Upper lobe of left lung (tissue), 6 donors: ENCODE results near the gene ZNF391. TPM values are rescaled to one million over a fixed set of nuclear protein-coding genes. Genes with fewer than 3 reads are reported as not detected.

ENCODE experiments used
- ATAC-seq, 2 donors: fragments of 200-7000 bp; cut with Tn5 transposase; one replicate each; pipeline ENCODE4 v1.9.1; 2022; ENCODE audit warnings: mild to moderate bottlenecking in 2 of 2, moderate library complexity in 2 of 2; ENCODE audit not compliant: low FRiP score in 2 of 2
- DNase-seq, 2 donors: peaks; one replicate each; pipeline ENCODE4 v3.0.0-alpha.2; 2019 to 2020
- H3K27ac ChIP-seq, 4 donors: fragments of 200-600 bp; sonication (generic); one replicate each; pipeline ENCODE4 v1.5.1; 2016 to 2019
- H3K27me3 ChIP-seq, 4 donors: fragments of 200-600 bp; sonication (generic); one replicate each; pipeline ENCODE4 v1.5.1; 2017 to 2019
- H3K36me3 ChIP-seq, 4 donors: fragments of 200-600 bp; sonication (generic); one replicate each; pipeline ENCODE4 v1.5.1; 2016 to 2019
- H3K4me1 ChIP-seq, 4 donors: fragments of 200-600 bp; sonication (generic); one replicate each; pipeline ENCODE4 v1.5.1; 2018 to 2019
- H3K4me3 ChIP-seq, 4 donors: fragments of 200-600 bp; sonication (generic); one replicate each; pipeline ENCODE4 v1.5.1; 2017 to 2019; ENCODE audit warnings: mild to moderate bottlenecking in 2 of 4, moderate library complexity in 1 of 4
- H3K9me3 ChIP-seq, 4 donors: fragments of 200-600 bp; sonication (generic); one replicate each; pipeline ENCODE4 v1.5.1; 2018 to 2019
- EP300 ChIP-seq, 4 donors: sonication (generic); formaldehyde crosslinking; IDR thresholded peaks; one replicate each; pipeline ENCODE4 v1.5.1; 2017; ENCODE audit warnings: antibody characterized with exemption in 4 of 4, control low read depth in 2 of 4
- POLR2A ChIP-seq, 4 donors: fragments of 450-650 bp; IDR thresholded peaks; one replicate each; pipeline ENCODE4 v1.5.1; 2016 to 2017; ENCODE audit warnings: antibody characterized with exemption in 4 of 4, mild to moderate bottlenecking in 2 of 4
- POLR2AphosphoS5 ChIP-seq, 2 donors: sonication (generic); formaldehyde crosslinking; IDR thresholded peaks; one replicate each; pipeline ENCODE4 v1.5.1; 2017; ENCODE audit warnings: antibody characterized with exemption in 2 of 2
- WGBS, 2 donors: methylation state at CpG; one replicate each; pipeline ENCODE4 v1.1.5; 2017 to 2018; 5-methylcytosine and 5-hydroxymethylcytosine counted together
- total RNA-seq, 6 donors: library from RNA; depleted of rRNA in 4 of 6; stranded (reverse); fragments of >200 nt in 4 of 6; gene quantifications; one replicate each; pipeline versions ENCODE4 v1.1.0 to v1.2.1, GENCODE V29; 2016 to 2021
- TF ChIP-seq, protein P1 (sequence below), 6 experiments: fragments of 450-650 bp in 4 of 6; fragments of 200-600 bp in 2 of 6; sonication (generic) in 2 of 6; IDR thresholded peaks; one replicate each; pipeline ENCODE4 v1.5.1; 2016 to 2019; ENCODE audit warnings: antibody characterized with exemption in 6 of 6
- donor health status: DM: no; HTN: no; CAD: no; lungs with moderate emphysema.
- donor health status: DM: no; HTN: yes; CAD: no; lungs with severe emphysema.

The ZNF391 gene
- total RNA-seq, 6 donors from 2014 or later = 0.91 to 5.8 (median 2.4) TPM

DNA sequence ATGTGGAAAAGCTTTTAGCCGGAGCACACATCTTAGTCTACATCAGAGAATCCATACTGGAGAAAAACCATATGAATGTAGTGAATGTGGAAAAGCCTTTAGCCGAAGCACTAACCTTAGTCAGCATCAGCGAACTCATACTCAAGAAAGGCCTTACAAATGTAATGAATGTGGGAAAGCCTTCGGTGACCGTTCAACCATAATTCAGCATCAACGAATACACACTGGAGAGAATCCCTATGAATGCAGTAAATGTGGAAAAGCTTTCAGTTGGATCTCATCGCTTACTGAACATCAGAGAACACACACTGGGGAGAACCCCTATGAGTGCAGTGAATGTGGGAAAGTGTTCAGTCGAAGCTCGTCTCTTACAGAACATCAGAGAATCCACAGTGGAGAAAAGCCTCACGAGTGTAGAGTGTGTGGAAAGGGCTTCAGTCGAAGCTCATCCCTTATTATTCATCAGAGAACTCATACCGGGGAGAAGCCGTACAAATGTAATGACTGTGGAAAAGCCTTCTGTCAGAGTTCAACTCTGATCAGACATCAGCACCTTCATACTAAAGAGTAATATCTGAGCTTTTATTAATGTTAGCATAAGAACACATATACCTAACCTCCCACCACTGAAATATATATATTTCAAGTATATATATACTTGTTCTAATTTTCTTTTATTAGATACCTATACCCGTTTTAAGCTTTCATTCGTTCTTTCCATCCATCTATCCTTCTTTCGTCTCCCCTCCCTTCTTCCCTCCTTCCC lies 12.5 kb downstream of the ZNF391 start:
- Histone ChIP-seq H3K9me3 (peaks cover 11 to 41% (median 37%) of the 10 kb centered on the region in 4 donors), H3K27ac (no peak overlapping the region), H3K27me3 (no peaks in the 10 kb centered on the region), H3K4me1 (no peaks in the 10 kb centered on the region), H3K36me3 (peaks cover 0 to 15% (median 7%) of the 10 kb centered on the region in 4 donors), H3K4me3 (no peak overlapping the region)
- WGBS, 2 donors = 91 to 95% methylated on average over 16 of the region's 16 CpGs
- ATAC-seq = no peak
- no peak for DNase-seq
- TF ChIP-seq, protein P1, sequence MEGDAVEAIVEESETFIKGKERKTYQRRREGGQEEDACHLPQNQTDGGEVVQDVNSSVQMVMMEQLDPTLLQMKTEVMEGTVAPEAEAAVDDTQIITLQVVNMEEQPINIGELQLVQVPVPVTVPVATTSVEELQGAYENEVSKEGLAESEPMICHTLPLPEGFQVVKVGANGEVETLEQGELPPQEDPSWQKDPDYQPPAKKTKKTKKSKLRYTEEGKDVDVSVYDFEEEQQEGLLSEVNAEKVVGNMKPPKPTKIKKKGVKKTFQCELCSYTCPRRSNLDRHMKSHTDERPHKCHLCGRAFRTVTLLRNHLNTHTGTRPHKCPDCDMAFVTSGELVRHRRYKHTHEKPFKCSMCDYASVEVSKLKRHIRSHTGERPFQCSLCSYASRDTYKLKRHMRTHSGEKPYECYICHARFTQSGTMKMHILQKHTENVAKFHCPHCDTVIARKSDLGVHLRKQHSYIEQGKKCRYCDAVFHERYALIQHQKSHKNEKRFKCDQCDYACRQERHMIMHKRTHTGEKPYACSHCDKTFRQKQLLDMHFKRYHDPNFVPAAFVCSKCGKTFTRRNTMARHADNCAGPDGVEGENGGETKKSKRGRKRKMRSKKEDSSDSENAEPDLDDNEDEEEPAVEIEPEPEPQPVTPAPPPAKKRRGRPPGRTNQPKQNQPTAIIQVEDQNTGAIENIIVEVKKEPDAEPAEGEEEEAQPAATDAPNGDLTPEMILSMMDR (IDR thresholded peaks at IDR 0.05) = no peak
- TF ChIP-seq POLR2AphosphoS5 (IDR thresholded peaks at IDR 0.05) (no peak), EP300 (IDR thresholded peaks at IDR 0.05) (no peak)

DNA sequence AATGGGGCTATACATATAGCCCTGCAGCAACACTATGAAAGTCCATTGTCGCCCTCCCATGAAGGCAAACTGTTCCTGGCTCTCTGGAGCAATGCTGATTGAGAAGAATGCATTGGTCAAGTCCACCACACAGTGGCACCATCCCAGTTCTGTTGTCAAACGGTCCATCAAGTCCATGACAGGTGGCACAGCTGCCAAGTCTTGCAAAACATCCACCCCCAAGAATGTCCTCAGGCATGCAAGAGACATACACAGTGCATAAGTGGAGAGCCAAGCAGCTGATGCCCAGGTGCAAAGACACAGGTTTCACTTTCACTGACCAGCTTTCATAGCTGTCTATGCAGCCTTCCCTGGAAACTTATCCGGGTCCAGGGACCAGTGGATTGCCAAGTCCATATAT lies 17.5 kb downstream of the ZNF391 start:
- peaks cover 0 to 19% (median 14%) of the 10 kb centered on the region in 4 donors for H3K9me3 ChIP-seq
- no peak overlapping the region for H3K27ac ChIP-seq
- no peak for TF ChIP-seq POLR2AphosphoS5 (IDR thresholded peaks at IDR 0.05)
- TF ChIP-seq, protein P1 (IDR thresholded peaks at IDR 0.05) = no peak
- TF ChIP-seq EP300 (IDR thresholded peaks at IDR 0.05) = no peak
- no peak for TF ChIP-seq POLR2A (IDR thresholded peaks at IDR 0.05)
- no peaks in the 10 kb centered on the region for H3K27me3 ChIP-seq
- DNase-seq (no peak), ATAC-seq (no peak)
- H3K4me3 ChIP-seq = no peak overlapping the region
- WGBS, 2 donors = 82 to 84% methylated on average over 3 of the region's 3 CpGs
- H3K36me3 ChIP-seq = peaks cover 0 to 2% (median under 1%) of the 10 kb centered on the region in 4 donors
- H3K4me1 ChIP-seq = no peaks in the 10 kb centered on the region

DNA sequence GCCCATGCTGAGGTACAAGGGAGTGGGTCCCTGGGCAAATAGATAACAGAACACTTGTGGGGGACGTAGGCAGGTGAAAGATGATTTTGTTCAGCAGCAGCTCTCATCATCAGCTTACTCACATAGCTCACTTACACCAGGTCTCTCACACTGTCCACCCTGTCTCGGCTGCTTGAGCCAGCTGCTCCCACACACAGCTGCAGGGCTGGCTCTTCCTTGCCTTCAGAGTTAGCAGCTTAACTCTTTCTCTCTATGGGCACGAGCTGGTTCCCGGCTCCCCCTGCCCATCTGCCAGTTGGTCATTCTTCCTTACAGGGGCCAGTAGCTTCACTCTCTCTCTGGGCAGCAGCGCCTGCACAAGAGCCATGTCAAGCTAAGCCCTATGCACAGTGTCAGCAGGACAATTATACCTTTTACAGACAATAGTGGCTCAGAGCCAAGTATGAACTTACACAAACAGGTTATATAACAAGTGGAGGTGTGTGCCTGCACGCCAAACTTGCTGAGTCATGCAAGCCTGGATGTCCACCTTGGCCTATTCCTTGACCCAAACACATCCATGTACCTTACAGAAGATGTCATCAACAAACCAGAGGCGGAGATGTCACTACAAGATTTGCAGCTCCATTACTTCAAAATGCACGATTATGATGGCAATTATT lies 18.7 kb downstream of the ZNF391 start:
- 79 to 85% methylated on average over 7 to 8 of the region's 8 CpGs for WGBS, 2 donors
- no peak for TF ChIP-seq EP300 (IDR thresholded peaks at IDR 0.05)
- TF ChIP-seq, protein P1 (IDR thresholded peaks at IDR 0.05) = no peak
- TF ChIP-seq POLR2A (IDR thresholded peaks at IDR 0.05) = no peak
- TF ChIP-seq POLR2AphosphoS5 (IDR thresholded peaks at IDR 0.05) = no peak
- no peaks in the 10 kb centered on the region for H3K36me3 ChIP-seq
- DNase-seq = no peak
- ATAC-seq = no peak
- no peaks in the 10 kb centered on the region for H3K27me3 ChIP-seq
- H3K27ac ChIP-seq = no peak overlapping the region
- no peaks in the 10 kb centered on the region for H3K4me1 ChIP-seq
- H3K4me3 ChIP-seq = no peak overlapping the region
- peaks cover 0 to 7% (median 2%) of the 10 kb centered on the region in 4 donors for H3K9me3 ChIP-seq

DNA sequence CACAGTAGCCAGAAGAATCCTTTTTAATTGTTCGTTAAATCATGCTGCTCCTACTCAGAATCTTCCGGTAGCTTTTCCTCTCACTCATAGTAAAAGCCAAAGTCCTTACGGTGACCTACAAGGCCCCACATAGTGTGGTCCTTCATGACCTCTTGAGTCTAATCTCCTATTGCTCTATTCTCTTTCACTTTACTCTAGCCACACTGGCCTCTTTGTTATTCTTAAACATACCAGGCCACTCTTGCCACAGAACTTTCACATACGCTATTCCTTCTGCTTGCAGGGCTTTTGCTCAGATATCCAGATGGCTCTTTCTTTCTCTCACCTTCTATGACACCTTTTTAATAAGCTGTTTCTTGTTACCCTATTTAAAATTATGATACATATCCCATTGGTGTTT lies 25.7 kb downstream of the ZNF391 start:
- WGBS, 2 donors = 82 to 83% methylated on average over 4 of the region's 4 CpGs
- Histone ChIP-seq H3K9me3 (peaks cover 0 to 6% (median 0%) of the 10 kb centered on the region in 4 donors), H3K4me1 (no peaks in the 10 kb centered on the region), H3K36me3 (no peaks in the 10 kb centered on the region), H3K27me3 (no peaks in the 10 kb centered on the region), H3K27ac (no peak overlapping the region), H3K4me3 (no peak overlapping the region)
- no peak for DNase-seq
- TF ChIP-seq EP300 (IDR thresholded peaks at IDR 0.05) (no peak), POLR2A (IDR thresholded peaks at IDR 0.05) (no peak), POLR2AphosphoS5 (IDR thresholded peaks at IDR 0.05) (no peak)
- TF ChIP-seq, protein P1 (IDR thresholded peaks at IDR 0.05) = no peak
- no peak for ATAC-seq
